K562 (cell line): Measurements from ENCODE around the gene C22orf39. TPM values are rescaled to one million over a fixed set of nuclear protein-coding genes. Genes with fewer than 3 reads are reported as not detected.

Experiments
- ELF2 ChIP-seq: fragments of 250-450 bp; sonication (Bioruptor Pico); IDR thresholded peaks from 2 replicates; pipeline ENCODE4 v1.5.0; 2021; ENCODE audit warnings: mild to moderate bottlenecking
- GATAD2A ChIP-seq: fragments of 450-650 bp; IDR thresholded peaks from 2 replicates; pipeline ENCODE4 v1.6.1; 2017
- GTF2F1 ChIP-seq: IDR thresholded peaks from 2 replicates; pipeline ENCODE4 v1.6.1; 2011; ENCODE audit warnings: low read depth, low read length, improper control_type of control experiment
- HDAC8 ChIP-seq: fragments of 450-650 bp; IDR thresholded peaks from 2 replicates; pipeline ENCODE4 v1.6.1; 2016; ENCODE audit warnings: mild to moderate bottlenecking, missing genetic modification characterization, moderate library complexity, missing compliant biosample characterization
- MCM3 ChIP-seq: fragments of 450-650 bp; IDR thresholded peaks from 2 replicates; pipeline ENCODE4 v1.6.1; 2016
- MEF2D ChIP-seq: conservative IDR thresholded peaks from 2 replicates; pipeline ENCODE4 v1.6.1; 2016; ENCODE audit warnings: low read depth, missing genetic modification characterization, missing compliant biosample characterization
- PTTG1 ChIP-seq: fragments of 450-650 bp; IDR thresholded peaks from 2 replicates; pipeline ENCODE4 v1.6.1; 2016; ENCODE audit warnings: low read depth, mild to moderate bottlenecking, missing genetic modification characterization, missing compliant biosample characterization
- PYGO2 ChIP-seq: fragments of 450-650 bp; IDR thresholded peaks from 2 replicates; pipeline ENCODE4 v1.6.1; 2016; ENCODE audit warnings: mild to moderate bottlenecking, missing genetic modification characterization, moderate library complexity, missing compliant biosample characterization
- ZC3H11A ChIP-seq: IDR thresholded peaks from 2 replicates; pipeline ENCODE4 v1.6.1; 2012; ENCODE audit warnings: low read depth, low read length, improper control_type of control experiment
- ZNF140 ChIP-seq: fragments of 250-450 bp; sonication (Bioruptor Pico); IDR thresholded peaks from 2 replicates; pipeline ENCODE4 v1.8.0; 2021; ENCODE audit warnings: moderate library complexity, mild to moderate bottlenecking, inconsistent platforms
- ZNF444 ChIP-seq: fragments of 250-450 bp; sonication (Bioruptor Pico); IDR thresholded peaks from 2 replicates; pipeline ENCODE4 v1.4.0; 2020; ENCODE audit warnings: mild to moderate bottlenecking, moderate library complexity
- ZNF583 ChIP-seq: fragments of 250-450 bp; sonication (Bioruptor Pico); IDR thresholded peaks from 2 replicates; pipeline ENCODE4 v1.4.0; 2020
- ZNF696 ChIP-seq: fragments of 250-450 bp; sonication (Bioruptor Pico); conservative IDR thresholded peaks from 2 replicates; pipeline ENCODE4 v1.4.0; 2020; ENCODE audit warnings: mild to moderate bottlenecking, moderate library complexity
- ZNF764 ChIP-seq: fragments of 250-450 bp; sonication (Bioruptor Pico); IDR thresholded peaks from 2 replicates; pipeline ENCODE4 v1.4.0; 2020; ENCODE audit warnings: low read depth, mild to moderate bottlenecking, moderate library complexity
- ZSCAN32 ChIP-seq: fragments of 450-650 bp; formaldehyde crosslinking; IDR thresholded peaks from 2 replicates; pipeline ENCODE4 v1.4.0; 2020; ENCODE audit warnings: mild to moderate bottlenecking, moderate library complexity
- polyA plus RNA-seq, 8 experiments: library from polyadenylated mRNA; depleted of rRNA in 4 of 8; stranded (reverse) in 5 of 8; unstranded in 3 of 8; fragments of >200 nt; fragmentation: Nextera tagmentation in 2 of 8; fragmentation: Illumina TruSeq in 1 of 8; extraction: Ambion mirVana in 2 of 8; extraction: Trizol in 1 of 8; gene quantifications; 2 replicates each; pipeline versions ENCODE4 v1.2.1 to v1.2.3, GENCODE V29; 2011 to 2014; ENCODE audit warnings: inconsistent platforms in 1 of 8, missing spikeins in 1 of 8
- total RNA-seq, 7 experiments: library from RNA; depleted of rRNA in 6 of 7; stranded (reverse); fragments of >200 nt in 6 of 7; fragmentation: Illumina TruSeq in 2 of 7; extraction: Trizol in 2 of 7; gene quantifications; 2 replicates each; pipeline versions ENCODE4 v1.2.1 to v1.2.3, GENCODE V29; 2011 to 2021; ENCODE audit warnings: low replicate concordance in 1 of 7
- TF ChIP-seq, protein P1 (sequence below): IDR thresholded peaks from 2 replicates; pipeline ENCODE4 v1.6.1; 2012; ENCODE audit warnings: low read depth, low read length, improper control_type of control experiment, borderline replicate concordance
- TF ChIP-seq, protein P2 (sequence below): sonication (generic); formaldehyde crosslinking; IDR thresholded peaks from 2 replicates; pipeline ENCODE4 v1.8.0; 2022; ENCODE audit warnings: missing genetic modification reagents, mild to moderate bottlenecking, borderline replicate concordance
- TF ChIP-seq, protein P3 (sequence below): fragments of 450-650 bp; formaldehyde crosslinking; conservative IDR thresholded peaks from 2 replicates; pipeline ENCODE4 v1.4.0; 2022; ENCODE audit warnings: mild to moderate bottlenecking, missing genetic modification characterization
- TF ChIP-seq, protein P4 (sequence below): fragments of 450-650 bp; formaldehyde crosslinking; IDR thresholded peaks from 2 replicates; pipeline ENCODE4 v1.4.0; 2020; ENCODE audit warnings: mild to moderate bottlenecking
- TF ChIP-seq, protein P5 (sequence below), 2 experiments: fragments of 450-650 bp in 1 of 2; sonication (generic) in 1 of 2; formaldehyde crosslinking in 1 of 2; IDR thresholded peaks in 1 of 2; conservative IDR thresholded peaks in 1 of 2; 2 replicates each; pipeline versions ENCODE4 v1.6.1 to v1.8.1; 2016 to 2023; ENCODE audit warnings: mild to moderate bottlenecking in 2 of 2, moderate library complexity in 2 of 2, inconsistent platforms in 1 of 2, missing genetic modification reagents in 1 of 2

The C22orf39 gene
- total and polyA plus RNA-seq, 9 of the 15 experiments (the other 6 are each of a cell fraction or from before 2014, with no cell fraction given) = 20.4 to 139 (median 66.8) TPM

DNA sequence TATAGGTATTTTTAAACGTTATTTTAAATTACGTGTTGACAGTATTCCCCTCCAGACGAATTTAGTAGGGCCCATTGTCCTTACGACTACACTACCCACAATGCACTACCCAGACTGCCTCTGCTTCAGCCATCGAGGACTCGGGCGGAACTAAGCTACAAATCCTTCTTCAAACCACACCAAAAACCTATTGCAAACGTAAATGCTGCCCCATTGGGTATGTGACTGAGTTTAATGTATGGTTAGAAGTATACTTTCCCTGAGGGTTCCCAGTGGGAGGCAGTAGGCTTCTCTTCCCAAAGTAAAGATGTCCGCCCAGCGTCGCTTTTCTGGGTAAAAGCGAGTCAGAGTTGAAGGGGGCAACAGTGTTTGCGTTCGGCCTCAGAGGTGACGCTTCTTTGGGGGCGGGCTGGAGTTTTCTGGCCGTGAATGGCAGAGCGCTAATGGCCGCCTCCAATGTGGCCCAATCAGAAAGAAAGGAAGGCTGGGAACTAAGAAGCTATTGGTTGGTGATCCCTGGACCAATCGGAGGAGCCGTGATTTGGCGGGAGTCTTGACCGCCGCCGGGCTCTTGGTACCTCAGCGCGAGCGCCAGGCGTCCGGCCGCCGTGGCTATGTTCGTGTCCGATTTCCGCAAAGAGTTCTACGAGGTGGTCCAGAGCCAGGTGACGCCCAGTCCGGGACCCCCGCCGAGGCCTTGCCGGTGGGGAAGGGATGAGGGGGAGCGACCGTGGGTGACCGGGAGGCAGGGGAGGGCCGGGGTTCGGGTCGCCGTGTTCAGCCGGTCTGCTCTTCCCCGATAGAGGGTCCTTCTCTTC is 32.1 kb upstream of the C22orf39 start, which contains the start of gene CDC45 (continued):
- TF ChIP-seq ELF2 (CRISPR knock-in tag) (peak; percentile 100), ZNF444 (CRISPR knock-in tag) (peak; percentile 82), ZNF764 (CRISPR knock-in tag) (peak; percentile 64), ZNF583 (CRISPR knock-in tag) (peak; percentile 98), HDAC8 (tag) (peak; percentile 95), GTF2F1 (peak; percentile 88), ZC3H11A (peak; percentile 38), MCM3 (no peak), GATAD2A (no peak), ZSCAN32 (peak; percentile 83), PTTG1 (tag) (peak; percentile 91), ZNF140 (0 out of 2 replicates have a peak, but pooled peaks have one; percentile 77), MEF2D (no peak), PYGO2 (peak; percentile 94), ZNF696 (0 out of 2 replicates have a peak, but pooled peaks have one; percentile 7)
- TF ChIP-seq, protein P1, sequence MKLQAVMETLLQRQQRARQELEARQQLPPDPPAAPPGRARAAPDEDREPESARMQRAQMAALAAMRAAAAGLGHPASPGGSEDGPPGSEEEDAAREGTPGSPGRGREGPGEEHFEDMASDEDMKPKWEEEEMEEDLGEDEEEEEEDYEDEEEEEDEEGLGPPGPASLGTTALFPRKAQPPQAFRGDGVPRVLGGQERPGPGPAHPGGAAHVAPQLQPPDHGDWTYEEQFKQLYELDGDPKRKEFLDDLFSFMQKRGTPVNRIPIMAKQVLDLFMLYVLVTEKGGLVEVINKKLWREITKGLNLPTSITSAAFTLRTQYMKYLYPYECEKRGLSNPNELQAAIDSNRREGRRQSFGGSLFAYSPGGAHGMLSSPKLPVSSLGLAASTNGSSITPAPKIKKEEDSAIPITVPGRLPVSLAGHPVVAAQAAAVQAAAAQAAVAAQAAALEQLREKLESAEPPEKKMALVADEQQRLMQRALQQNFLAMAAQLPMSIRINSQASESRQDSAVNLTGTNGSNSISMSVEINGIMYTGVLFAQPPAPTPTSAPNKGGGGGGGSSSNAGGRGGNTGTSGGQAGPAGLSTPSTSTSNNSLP = peak; percentile 13; the same call in 1 of the 2 replicates
- TF ChIP-seq, protein P2, sequence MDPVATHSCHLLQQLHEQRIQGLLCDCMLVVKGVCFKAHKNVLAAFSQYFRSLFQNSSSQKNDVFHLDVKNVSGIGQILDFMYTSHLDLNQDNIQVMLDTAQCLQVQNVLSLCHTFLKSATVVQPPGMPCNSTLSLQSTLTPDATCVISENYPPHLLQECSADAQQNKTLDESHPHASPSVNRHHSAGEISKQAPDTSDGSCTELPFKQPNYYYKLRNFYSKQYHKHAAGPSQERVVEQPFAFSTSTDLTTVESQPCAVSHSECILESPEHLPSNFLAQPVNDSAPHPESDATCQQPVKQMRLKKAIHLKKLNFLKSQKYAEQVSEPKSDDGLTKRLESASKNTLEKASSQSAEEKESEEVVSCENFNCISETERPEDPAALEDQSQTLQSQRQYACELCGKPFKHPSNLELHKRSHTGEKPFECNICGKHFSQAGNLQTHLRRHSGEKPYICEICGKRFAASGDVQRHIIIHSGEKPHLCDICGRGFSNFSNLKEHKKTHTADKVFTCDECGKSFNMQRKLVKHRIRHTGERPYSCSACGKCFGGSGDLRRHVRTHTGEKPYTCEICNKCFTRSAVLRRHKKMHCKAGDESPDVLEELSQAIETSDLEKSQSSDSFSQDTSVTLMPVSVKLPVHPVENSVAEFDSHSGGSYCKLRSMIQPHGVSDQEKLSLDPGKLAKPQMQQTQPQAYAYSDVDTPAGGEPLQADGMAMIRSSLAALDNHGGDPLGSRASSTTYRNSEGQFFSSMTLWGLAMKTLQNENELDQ (CRISPR knock-in tag) = no peak
- TF ChIP-seq, protein P3, sequence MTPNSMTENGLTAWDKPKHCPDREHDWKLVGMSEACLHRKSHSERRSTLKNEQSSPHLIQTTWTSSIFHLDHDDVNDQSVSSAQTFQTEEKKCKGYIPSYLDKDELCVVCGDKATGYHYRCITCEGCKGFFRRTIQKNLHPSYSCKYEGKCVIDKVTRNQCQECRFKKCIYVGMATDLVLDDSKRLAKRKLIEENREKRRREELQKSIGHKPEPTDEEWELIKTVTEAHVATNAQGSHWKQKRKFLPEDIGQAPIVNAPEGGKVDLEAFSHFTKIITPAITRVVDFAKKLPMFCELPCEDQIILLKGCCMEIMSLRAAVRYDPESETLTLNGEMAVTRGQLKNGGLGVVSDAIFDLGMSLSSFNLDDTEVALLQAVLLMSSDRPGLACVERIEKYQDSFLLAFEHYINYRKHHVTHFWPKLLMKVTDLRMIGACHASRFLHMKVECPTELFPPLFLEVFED (CRISPR knock-in tag) = peak; percentile 98
- TF ChIP-seq, protein P4, sequence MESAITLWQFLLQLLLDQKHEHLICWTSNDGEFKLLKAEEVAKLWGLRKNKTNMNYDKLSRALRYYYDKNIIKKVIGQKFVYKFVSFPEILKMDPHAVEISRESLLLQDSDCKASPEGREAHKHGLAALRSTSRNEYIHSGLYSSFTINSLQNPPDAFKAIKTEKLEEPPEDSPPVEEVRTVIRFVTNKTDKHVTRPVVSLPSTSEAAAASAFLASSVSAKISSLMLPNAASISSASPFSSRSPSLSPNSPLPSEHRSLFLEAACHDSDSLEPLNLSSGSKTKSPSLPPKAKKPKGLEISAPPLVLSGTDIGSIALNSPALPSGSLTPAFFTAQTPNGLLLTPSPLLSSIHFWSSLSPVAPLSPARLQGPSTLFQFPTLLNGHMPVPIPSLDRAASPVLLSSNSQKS = peak; percentile 88; the same call in 1 of the 2 replicates
- TF ChIP-seq, protein P5, sequence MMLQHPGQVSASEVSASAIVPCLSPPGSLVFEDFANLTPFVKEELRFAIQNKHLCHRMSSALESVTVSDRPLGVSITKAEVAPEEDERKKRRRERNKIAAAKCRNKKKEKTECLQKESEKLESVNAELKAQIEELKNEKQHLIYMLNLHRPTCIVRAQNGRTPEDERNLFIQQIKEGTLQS (IDR thresholded peaks at IDR 0.05) = no peak
- TF ChIP-seq, protein P5 (CRISPR knock-in tag; conservative IDR thresholded peaks at IDR 0.05) = peak; percentile 93
